PC-3 (cell line): Measurements from ENCODE around the gene ADAMTS3. TPM values are rescaled to one million over a fixed set of nuclear protein-coding genes. Genes with fewer than 3 reads are reported as not detected.

Source experiments
- ATAC-seq: fragments of 200-7000 bp; cut with Tn5 transposase; 2 replicates; pipeline ENCODE4 v1.9.1; 2020; ENCODE audit warnings: mild to moderate bottlenecking, moderate library complexity
- BruUV-seq: library from RNA; stranded (reverse); fragments of 400-500 nt; replicated peaks from 2 replicates; lab custom pipeline; 2021; lab: Mats Ljungman, UMichigan
- CTCF ChIA-PET: fragments of 300-600 bp; sonication (Branson Sonifier 250); formaldehyde crosslinking; loops from one replicate; lab custom pipeline; 2022; ENCODE audit warnings: antibody characterized with exemption; lab: Charles Lee
- POLR2A ChIA-PET: fragments of 300-600 bp; sonication (Branson Sonifier 250); formaldehyde crosslinking; loops from one replicate; lab custom pipeline; 2022; ENCODE audit warnings: antibody characterized with exemption; ENCODE audit not compliant: unreplicated experiment; lab: Charles Lee
- DNase-seq: peaks from one replicate; pipeline ENCODE4 v3.0.0-alpha.2; 2015
- H2AFZ ChIP-seq: fragments of 300-600 bp; sonication (generic); 2 replicates; pipeline ENCODE4 v1.6.0; 2016; ENCODE audit warnings: antibody characterized with exemption, low read length
- H3F3A ChIP-seq: fragments of 300-600 bp; sonication (generic); one replicate; pipeline ENCODE4 v1.6.0; 2017; ENCODE audit warnings: antibody characterized with exemption, low read length, control low read depth, mild to moderate bottlenecking; ENCODE audit not compliant: unreplicated experiment
- H3K27ac ChIP-seq: fragments of 300-600 bp; sonication (generic); 2 replicates; pipeline ENCODE4 v1.5.1; 2016; ENCODE audit warnings: mild to moderate bottlenecking, low read length
- H3K27me3 ChIP-seq: fragments of 300-600 bp; sonication (generic); 2 replicates; pipeline ENCODE4 v1.6.1; 2016; ENCODE audit warnings: low read length, mixed read lengths
- H3K36me3 ChIP-seq: fragments of 300-600 bp; sonication (generic); 2 replicates; pipeline ENCODE4 v1.6.1; 2016; ENCODE audit warnings: low read depth, mixed run types, low read length, mixed read lengths
- H3K4me1 ChIP-seq: fragments of 300-600 bp; sonication (generic); 2 replicates; pipeline ENCODE4 v1.5.1; 2016; ENCODE audit warnings: low read length; ENCODE audit not compliant: insufficient read depth
- H3K4me2 ChIP-seq: fragments of 300-600 bp; sonication (generic); 2 replicates; pipeline ENCODE4 v1.6.0; 2016; ENCODE audit warnings: low read length
- H3K4me3 ChIP-seq: fragments of 300-600 bp; sonication (generic); 2 replicates; pipeline ENCODE4 v1.5.1; 2016; ENCODE audit warnings: mild to moderate bottlenecking, low read length, mixed read lengths
- H3K79me2 ChIP-seq: fragments of 300-600 bp; sonication (generic); 2 replicates; pipeline ENCODE4 v1.6.1; 2017; ENCODE audit warnings: low read length, mixed read lengths
- H3K9ac ChIP-seq: fragments of 300-600 bp; sonication (generic); 2 replicates; pipeline ENCODE4 v1.6.0; 2016; ENCODE audit warnings: mild to moderate bottlenecking, low read length
- H3K9me2 ChIP-seq: fragments of 300-600 bp; sonication (generic); replicated peaks from 2 replicates; pipeline ENCODE4 v1.6.1; 2016; ENCODE audit warnings: mixed run types, low read length, mixed read lengths
- H3K9me3 ChIP-seq: fragments of 300-600 bp; sonication (generic); 2 replicates; pipeline ENCODE4 v1.6.1; 2016; ENCODE audit warnings: low read length, mixed read lengths
- H4K20me1 ChIP-seq: fragments of 300-600 bp; sonication (generic); 2 replicates; pipeline ENCODE4 v1.6.1; 2016; ENCODE audit warnings: low read length, mixed read lengths
- CTCF ChIP-seq: fragments of 300-600 bp; sonication (generic); conservative IDR thresholded peaks from 2 replicates; pipeline ENCODE4 v1.5.1; 2017; ENCODE audit warnings: antibody characterized with exemption, low read depth, mild to moderate bottlenecking, low read length
- EZH2 ChIP-seq: fragments of 300-600 bp; sonication (generic); IDR thresholded peaks from one replicate; pipeline ENCODE4 v1.6.1; 2017; ENCODE audit warnings: antibody characterized with exemption, mild to moderate bottlenecking, low read length; ENCODE audit not compliant: unreplicated experiment
- EZH2phosphoT487 ChIP-seq: fragments of 300-600 bp; sonication (generic); IDR thresholded peaks from 2 replicates; pipeline ENCODE4 v1.6.1; 2018; ENCODE audit warnings: mild to moderate bottlenecking, antibody characterized with exemption, low read length, borderline replicate concordance
- intact Hi-C: fragments of 100-400 bp; cut with micrococcal nuclease; formaldehyde crosslinking; loops from 2 replicates; pipeline ENCODE4 v1.9.0; 2023
- total RNA-seq: library from RNA; depleted of rRNA; stranded (reverse); fragments of >200 nt; gene quantifications from 2 replicates; pipeline ENCODE4 v1.2.3, GENCODE V29; 2014

Gene ADAMTS3
- total RNA-seq, 1 experiment from 2014 or later, result 3.5 TPM

DNA sequence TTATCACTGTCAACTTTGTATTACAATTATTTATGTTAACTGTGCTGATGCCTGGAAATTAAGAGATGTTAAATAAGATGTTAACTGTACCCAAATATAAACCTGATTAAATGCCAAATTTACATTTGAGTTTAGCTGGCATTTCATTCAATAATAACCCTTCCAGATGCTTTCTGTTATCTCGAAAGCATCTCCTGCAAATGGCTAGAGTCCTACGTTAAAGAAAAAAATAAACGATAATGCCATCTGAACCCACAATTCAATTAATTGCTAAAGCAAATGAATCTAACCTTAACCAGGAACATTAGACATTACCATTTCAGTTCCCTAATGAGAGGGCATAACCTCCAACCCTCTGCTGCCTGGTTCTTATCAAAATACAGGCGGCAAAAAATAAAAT is 145.0 kb downstream of the ADAMTS3 start:
- no peaks in the 10 kb centered on the region for H4K20me1 ChIP-seq
- intact Hi-C loops, result no loop called here
- no peaks in the 10 kb centered on the region for H3K36me3 ChIP-seq
- H3F3A ChIP-seq, result no peaks in the 10 kb centered on the region
- no peaks in the 10 kb centered on the region for H3K9me2 ChIP-seq
- H3K9me3 ChIP-seq, result no peaks in the 10 kb centered on the region
- H2AFZ ChIP-seq, result no peak overlapping the region
- ChIA-PET CTCF (no interaction called here), POLR2A (no interaction called here)
- H3K27ac ChIP-seq, result no peak overlapping the region
- no TSS peak for BruUV-seq
- H3K4me2 ChIP-seq, result no peak overlapping the region
- no peaks in the 10 kb centered on the region for H3K27me3 ChIP-seq
- ATAC-seq (no peak), DNase-seq (no peak)
- no peaks in the 10 kb centered on the region for H3K79me2 ChIP-seq
- TF ChIP-seq EZH2 (no peak), CTCF (no peak), EZH2phosphoT487 (no peak)
- no peak overlapping the region for H3K9ac ChIP-seq
- H3K4me1 ChIP-seq, result no peaks in the 10 kb centered on the region
- H3K4me3 ChIP-seq, result no peak overlapping the region

DNA sequence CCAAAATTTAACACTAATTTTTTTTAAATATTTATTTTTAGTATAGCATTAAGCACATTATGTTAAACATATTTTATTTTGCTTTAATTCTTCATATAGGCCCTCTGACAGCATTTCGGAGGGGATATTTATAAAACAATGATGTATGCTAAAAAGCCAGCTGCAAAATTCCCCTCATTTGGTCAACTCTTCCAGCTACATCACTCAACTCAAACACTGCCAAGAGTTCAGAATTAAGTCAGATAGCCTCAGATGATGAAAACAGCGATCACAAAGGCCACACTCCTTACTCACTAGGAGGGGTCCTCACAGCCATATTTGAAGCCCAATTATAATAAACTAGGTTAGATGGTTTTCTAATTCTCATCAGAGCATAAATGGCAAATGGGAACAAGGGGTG is 146.6 kb downstream of the ADAMTS3 start:
- ATAC-seq (no peak), DNase-seq (no peak)
- H3K9ac ChIP-seq, result no peak overlapping the region
- H3K9me2 ChIP-seq, result no peaks in the 10 kb centered on the region
- no peaks in the 10 kb centered on the region for H3K9me3 ChIP-seq
- H3K4me2 ChIP-seq, result no peak overlapping the region
- H2AFZ ChIP-seq, result no peak overlapping the region
- no peaks in the 10 kb centered on the region for H3F3A ChIP-seq
- H3K79me2 ChIP-seq, result no peaks in the 10 kb centered on the region
- no peak overlapping the region for H3K27ac ChIP-seq
- no peaks in the 10 kb centered on the region for H3K36me3 ChIP-seq
- H3K4me1 ChIP-seq, result peaks cover 9% of the 10 kb centered on the region; the same call in 1 of the 2 replicates
- H4K20me1 ChIP-seq, result no peaks in the 10 kb centered on the region
- no TSS peak for BruUV-seq
- no peak overlapping the region for H3K4me3 ChIP-seq
- TF ChIP-seq EZH2 (no peak), CTCF (no peak), EZH2phosphoT487 (no peak)
- no peaks in the 10 kb centered on the region for H3K27me3 ChIP-seq
- intact Hi-C loops, result no loop called here
- ChIA-PET CTCF (no interaction called here), POLR2A (no interaction called here)

DNA sequence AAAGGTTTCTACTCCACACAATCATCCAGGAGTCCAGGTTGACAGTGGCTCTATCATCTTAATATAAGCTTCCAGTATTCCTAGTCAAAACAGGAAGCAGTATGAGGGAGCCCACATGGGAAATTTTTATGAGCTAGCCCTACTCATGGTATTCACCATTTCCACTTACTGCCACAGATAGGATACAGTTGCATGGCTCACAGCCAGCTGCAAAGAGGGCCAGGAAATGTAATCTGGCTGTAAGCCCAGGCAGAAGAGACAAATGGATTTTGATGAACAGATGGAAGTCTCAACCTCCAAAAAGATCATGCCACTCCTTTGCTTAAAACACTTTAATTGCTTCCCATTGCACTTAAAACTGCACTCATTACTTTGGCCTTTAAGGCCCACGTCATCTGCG is 150.6 kb downstream of the ADAMTS3 start:
- Histone ChIP-seq H3K79me2 (no peaks in the 10 kb centered on the region), H3K9me3 (no peaks in the 10 kb centered on the region), H3K4me1 (peaks cover 9% of the 10 kb centered on the region; the same call in 1 of the 2 replicates), H3K27me3 (no peaks in the 10 kb centered on the region), H3K4me3 (no peak overlapping the region), H3K36me3 (no peaks in the 10 kb centered on the region), H3K9me2 (no peaks in the 10 kb centered on the region), H3K4me2 (no peak overlapping the region), H3F3A (no peaks in the 10 kb centered on the region), H3K27ac (no peak overlapping the region), H4K20me1 (no peaks in the 10 kb centered on the region), H2AFZ (no peak overlapping the region), H3K9ac (no peak overlapping the region)
- peak; percentile 92 for ATAC-seq
- TF ChIP-seq CTCF, result no peak
- TF ChIP-seq EZH2phosphoT487, result no peak
- TF ChIP-seq EZH2, result no peak
- POLR2A ChIA-PET, result interaction anchor here (0.6 to 0.7 kb wide), 2 partner anchors 862 to 985 kb away, joined by 3 to 4 read pairs; no protein-coding TSS in a partner anchor
- DNase-seq, result peak; percentile 90
- CTCF ChIA-PET, result no interaction called here
- no TSS peak for BruUV-seq
- intact Hi-C loops, result no loop called here
